Stimulated activated CD4-positive, alpha-beta T cell treated with anti-CD3 and anti-CD28 coated beads, TNF-alpha, amount 100 ng/mL, for 48 hours (primary cell): ENCODE results near the gene MFSD11.
"Not testable (repeated sequence)": the region's sequence is repeated elsewhere in the genome, so short reads cannot be mapped to it uniquely, and the experiment has no call there.

ENCODE experiments used
- DNase-seq, 3 donors: peaks; one replicate each; pipeline ENCODE4 v3.0.0-alpha.2; 2020; ENCODE audit warnings: low read depth in 3 of 3

Gene MFSD11

DNA sequence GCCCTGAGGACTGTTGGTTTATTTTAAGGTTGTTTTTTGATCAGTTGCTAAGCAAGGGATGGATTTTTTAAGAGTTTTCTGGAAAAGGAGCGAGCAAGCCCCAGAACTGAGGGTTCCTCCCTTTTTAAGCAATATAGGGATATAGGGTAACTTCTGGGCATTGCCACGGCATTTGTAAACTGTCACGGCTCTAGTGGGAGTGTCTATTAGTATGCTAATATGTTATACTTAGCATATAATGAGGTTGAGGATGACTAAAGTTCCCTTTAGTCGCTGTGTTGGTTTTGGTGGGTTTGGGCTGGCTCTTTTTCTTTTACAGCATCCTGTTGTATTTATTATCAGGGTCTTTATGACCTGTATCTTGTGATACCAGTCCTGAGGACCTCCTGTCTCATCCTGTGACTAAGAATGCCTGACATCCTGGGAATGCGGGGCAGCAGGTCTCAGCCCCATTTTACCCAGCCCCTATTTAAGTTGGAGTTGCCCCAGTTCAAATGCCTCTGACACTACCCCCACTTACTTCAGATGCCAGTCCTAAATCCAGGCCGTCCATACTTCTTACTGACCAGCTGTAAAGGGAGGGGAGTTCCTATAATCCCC, 59.4 kb downstream of the MFSD11 start:
- DNase-seq, result no peak

DNA sequence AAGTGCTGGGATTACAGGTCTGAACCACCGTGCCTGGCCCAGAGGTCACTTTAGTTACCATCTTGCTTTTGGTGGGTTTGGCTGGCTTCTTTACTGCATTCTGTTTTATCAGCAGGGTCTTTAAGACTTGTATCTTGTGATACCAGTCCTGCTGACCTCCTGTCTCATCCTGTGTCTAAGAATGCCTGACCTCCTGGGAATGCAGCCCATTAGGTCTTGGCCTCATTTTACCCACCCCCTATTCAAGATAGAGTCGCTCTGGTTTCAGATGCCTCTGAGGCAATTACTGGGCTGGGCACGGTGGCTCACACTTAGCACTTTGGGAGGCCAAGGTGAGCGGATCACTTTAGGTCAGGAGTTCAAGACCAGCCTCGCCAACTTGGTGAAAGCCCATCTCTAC, 63.8 kb downstream of the MFSD11 start:
- no peak for DNase-seq

DNA sequence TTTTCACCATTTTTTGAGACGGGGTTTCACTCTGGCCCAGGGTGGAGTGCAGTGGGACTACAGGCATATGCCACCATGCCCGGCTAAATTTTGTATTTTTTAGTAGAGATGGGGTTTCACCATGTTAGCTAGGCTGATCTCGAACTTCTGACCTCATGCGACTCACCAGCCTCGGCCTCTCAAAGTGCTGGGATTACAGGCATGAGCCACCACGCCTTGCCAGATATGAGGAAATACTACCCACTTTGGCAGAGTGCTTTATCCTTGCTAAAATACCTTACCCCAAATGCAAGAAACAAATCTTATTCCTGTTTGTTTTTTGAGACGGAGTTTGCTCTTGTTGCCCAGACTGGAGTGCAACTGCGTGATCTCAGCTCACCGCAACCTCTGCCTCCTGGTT, 67.4 kb downstream of the MFSD11 start:
- no peak for DNase-seq

GRCh38 chr17:76806151-76806550, 68.2 kb downstream of the MFSD11 start:
- DNase-seq, result not testable (repeated sequence)

DNA sequence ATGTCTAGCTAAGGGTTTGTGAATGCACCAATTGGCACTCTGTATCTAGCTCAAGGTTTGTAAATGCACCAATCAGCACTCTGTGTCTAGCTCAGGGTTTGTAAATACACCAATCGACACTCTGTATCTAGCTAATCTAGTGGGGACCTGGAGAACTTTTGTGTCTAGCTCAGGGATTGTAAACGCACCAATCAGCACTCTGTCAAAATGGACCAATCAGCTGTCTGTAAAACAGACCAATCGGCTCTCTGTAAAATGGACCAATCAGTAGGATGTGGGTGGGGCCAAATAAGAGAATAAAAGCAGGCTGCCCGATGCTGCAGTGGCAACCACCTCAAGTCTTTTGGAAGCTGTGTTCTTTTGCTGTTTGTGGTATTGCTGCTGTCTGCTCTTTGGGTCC, 68.8 kb downstream of the MFSD11 start:
- not testable (repeated sequence) for DNase-seq

DNA sequence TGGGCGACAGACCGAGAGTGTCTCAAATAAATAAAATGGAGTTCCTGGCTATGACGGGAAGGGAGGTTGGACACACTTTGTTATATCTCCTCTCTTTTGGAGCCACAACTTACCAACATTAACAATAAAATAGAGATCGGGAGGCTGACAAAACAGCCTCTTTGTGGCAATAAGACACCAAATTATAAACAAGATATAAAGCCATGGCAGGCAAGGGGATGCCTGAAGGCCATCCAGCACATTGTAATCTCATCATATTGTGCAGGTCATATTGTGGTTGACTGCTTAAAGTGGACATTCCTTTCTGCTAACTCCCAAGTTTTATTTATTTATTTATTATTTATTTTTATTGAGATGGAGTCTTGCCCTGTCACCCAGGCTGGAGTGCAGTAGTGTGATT, 70.4 kb downstream of the MFSD11 start:
- DNase-seq, result no peak

DNA sequence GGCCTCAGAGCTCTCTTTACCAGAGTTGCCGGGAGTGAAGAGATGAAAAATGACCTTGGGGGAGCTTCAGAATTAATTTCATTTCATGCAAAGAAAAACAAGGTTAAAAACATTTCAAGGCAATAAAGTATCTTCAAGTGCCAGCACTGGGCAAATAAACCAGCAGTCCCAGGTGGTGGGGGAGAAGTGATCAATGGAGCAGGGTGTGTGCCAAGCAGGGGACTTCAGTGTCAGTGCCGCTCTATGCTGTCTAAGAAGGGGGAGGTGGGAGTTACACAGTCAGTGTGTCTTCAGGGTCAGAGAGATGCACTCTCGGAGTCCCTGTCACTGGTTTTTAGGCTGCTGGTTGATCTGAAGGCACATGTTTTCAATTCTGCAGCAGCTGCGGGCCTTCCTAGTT, 73.0 kb downstream of the MFSD11 start:
- DNase-seq, result no peak

GRCh38 chr17:76811834-76812233, 73.9 kb downstream of the MFSD11 start:
- DNase-seq, result no peak

- DNase-seq, result no peak
Measured at GRCh38 chr17:76812263-76812662, 74.3 kb downstream of the MFSD11 start.

GRCh38 chr17:76812968-76813367, 75.0 kb downstream of the MFSD11 start:
- no peak for DNase-seq

- not testable (repeated sequence) for DNase-seq
Measured at GRCh38 chr17:76815907-76816589, 78.1 kb downstream of the MFSD11 start.

GRCh38 chr17:76816590-76817135, 78.7 kb downstream of the MFSD11 start:
- DNase-seq, result peak; percentile 19 to 25 (median 24)

GRCh38 chr17:76820039-76820438, 82.1 kb downstream of the MFSD11 start:
- no peak for DNase-seq

DNA sequence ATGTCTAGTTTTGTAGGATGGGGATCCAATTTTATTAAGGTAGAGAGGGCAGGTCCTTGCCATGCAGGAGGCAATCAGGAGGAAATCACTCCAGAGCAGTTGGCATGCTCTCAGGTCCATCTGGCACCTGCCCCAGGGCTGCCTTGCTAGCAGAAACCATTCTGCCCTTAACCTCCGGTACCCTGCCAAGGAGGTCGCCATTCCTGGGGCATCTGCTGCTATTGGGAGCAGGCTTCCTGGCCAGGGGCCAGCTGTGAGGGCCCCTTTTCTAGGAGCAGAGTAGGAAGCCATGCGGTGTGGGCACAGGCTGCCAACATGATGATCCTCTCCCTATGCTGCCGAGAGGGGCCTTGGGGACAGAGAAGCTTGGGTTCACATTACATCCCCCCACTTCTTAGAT, 82.6 kb downstream of the MFSD11 start:
- no peak for DNase-seq

GRCh38 chr17:76822184-76822778, 84.4 kb downstream of the MFSD11 start:
- DNase-seq, result no peak

DNA sequence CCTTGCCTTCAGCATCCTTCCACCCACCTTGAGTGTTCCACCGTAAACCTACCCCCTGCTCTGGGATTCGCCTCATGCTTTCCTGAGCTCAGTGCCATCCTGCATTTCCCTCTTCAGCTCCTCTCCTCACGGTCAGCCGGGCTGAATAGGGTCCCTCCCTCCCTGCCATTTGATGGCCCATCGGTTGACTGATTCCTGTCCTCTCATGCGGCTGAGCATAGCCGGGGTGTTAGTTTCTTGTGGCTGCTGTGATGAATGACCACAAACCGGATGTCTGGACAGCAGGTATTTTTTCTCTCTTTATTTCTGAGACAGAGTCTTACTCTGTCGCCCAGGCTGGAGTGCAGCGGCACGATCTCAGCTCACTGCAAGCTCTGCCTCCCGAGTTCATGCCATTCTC, 86.2 kb downstream of the MFSD11 start:
- no peak for DNase-seq

DNA sequence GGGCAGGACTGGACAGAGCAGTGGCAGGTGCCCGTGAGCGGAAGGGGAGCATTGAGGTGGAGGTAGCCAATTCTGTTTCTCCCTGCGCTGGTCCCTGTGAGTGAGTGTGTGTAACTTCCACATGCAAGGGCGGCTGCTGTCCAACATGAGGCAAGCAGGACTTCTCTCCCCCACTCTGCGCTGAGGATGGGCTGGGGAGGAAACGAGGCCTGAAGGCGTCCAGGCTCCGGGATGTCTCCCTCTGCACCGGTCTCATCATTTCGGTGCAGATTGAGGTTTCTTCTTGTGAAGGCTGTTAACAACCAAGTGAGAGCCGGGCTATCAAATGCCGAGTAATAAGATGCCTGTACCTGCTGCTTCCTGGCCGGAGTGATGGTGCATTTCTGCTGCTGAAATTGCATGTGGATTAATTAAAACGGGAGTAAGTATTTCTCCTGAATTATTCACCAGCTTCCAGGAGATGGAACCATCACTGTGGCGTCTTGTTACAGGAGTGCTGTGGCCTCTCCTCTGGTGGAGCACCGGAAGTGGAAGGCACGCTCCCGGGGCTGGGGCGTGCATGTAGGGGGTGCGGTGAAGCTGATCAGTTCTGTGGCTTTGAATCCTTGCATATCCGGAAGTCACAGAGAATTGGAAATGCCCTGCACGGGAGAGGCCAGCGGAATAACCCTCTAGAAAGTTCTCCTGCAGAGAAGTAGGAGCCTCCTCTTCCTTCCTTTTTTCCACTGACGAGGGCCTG, 88.6 kb downstream of the MFSD11 start:
- no peak for DNase-seq

DNA sequence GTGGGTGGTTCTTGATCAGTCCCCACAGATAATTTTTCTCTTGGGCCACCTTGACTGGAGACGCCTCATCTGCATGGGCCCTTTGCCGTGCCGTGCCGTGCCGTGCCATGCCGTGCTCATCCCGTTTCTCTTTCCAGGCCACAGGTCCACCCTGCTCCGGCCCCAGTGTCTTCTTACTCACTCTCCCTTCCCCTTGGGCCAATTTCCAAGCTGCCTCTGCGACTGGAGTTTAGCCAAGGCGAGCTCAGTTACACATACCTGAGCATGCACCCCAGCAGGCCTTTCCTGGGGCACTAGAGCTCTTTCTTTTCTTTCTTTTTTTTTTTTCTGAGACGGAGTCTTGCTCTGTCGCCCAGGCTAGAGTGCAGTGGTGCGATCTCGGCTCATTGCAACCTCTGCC, 89.8 kb downstream of the MFSD11 start:
- no peak for DNase-seq
